Superior temporal gyrus (tissue), 1 donor: ENCODE results near the gene UFD1.

ENCODE experiments used
- DNase-seq: peaks from one replicate; pipeline ENCODE4 v3.0.0-alpha.2; 2016; ENCODE audit errors: extremely low spot score

UFD1 gene

DNA sequence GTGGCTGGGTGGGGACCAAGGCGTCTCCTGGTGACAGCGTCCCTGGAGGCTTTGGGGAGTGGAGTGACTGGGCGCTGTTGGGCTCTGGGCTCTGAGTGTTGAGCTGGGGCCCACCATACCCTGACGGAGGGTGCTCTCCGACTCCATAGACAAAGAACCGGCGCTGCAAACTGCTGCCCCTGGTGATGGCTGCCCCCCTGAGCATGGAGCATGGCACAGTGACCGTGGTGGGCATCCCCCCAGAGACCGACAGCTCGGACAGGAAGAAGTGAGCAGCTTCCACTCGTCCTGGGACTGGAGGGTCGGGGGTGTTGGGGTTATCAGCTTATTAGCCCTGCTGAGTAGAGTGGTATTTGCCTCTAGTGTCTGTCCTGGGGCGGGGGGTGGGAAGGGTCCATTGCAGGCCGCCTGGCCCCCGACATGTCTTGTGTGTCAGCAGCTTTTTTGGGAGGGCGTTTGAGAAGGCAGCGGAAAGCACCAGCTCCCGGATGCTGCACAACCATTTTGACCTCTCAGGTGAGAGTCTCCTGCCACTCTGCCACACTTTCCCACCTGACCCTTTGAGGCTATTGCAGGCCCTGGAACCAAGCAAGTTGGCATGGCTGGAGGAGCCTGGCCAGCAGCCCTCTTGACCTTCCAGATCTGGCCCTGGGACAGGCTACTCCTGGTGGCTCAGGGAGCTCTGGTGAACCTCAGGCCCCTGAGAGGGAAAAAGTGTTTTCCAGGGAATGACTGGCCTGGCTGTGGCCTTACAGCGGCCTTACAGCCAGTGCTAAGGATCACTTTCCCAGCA is 37.6 kb upstream of the UFD1 start:
- no peak for DNase-seq

DNA sequence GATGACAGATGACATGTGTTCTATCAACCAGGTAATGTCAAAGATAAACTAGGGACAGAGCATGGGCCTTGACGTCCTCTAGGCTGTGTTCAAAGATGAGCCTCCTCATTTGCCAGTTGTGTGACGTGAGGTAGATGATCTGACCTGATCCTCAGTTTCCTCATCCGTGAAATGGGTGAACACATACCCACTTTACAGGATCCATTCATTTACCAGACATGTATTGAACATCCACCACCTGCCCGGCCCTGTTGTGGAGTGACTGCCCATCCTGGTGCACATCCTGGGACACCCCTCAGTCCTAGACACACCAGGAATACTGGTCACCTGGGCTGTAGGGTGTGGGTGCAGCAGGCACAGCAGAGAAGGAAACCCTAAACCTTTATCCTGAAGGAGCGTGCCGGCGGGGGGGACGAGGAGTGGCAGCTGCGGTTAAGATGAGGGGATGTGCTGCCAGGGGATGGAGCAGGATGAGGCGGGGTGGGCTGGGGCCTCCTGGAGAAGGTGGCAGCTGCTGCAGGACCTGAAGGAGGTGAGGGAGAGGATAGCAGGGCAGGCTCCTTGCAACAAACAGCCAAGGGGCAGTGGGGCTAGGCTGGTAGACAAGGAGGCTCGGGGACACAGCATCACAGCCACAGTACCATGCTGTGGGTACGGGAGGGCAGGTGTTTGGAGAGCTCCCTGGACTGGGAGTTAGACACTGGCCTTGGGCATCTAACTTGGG is 36.8 kb upstream of the UFD1 start:
- no peak for DNase-seq

DNA sequence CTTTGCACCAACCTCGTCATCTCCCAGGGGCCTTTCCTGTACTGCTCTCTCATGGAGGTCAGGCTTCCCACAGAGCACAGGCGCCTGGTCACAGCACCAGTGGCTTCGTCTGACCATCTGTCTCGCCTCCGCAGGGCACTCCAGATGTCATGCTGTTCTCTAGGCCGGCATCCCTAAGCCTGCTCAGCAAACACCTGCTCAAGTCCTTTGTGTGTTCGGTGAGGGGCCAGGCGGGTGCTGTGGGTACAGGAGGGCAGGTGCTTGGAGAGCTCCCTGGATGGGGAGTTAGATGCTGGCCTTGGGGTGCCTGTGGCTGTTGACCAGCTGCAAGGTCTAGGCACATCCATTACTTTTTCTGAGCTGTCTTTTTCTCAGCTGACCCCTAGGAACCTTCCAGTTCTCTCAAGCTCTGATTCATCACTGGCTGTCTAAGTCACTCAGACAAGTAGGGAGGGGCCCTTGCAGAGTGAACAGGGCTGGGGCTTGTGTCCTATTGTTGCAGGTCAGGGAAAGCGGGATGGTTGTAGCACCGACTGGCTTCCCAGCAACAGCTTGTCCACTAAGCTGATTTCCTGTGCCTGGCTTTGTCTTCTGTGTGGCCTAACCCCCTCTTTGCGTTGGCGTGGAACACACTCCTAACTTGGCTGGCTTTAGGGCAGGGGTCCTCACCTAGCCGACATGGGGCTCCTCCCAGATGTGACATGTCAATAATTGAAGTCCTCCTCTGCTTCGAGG is 36.0 kb upstream of the UFD1 start:
- DNase-seq: no peak

DNA sequence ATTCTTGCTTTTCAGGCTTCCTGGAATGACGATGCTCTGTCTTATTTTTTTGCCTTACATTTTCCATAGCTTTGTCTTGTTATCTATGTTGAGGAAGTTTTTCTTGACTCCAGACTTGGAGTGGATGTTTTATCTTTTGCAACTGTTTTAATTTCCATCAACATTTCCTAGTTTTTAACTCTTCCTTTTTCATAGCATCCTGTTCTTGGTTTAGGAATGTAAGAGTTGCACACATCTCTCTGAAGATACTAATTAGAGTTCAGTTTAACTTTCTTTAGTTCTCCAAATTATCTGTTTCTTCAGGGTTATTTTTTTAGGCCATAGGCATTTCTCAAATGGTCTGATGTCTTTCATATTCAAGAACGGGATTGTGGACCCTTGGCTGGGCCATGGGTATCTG is 34.8 kb upstream of the UFD1 start:
- no peak for DNase-seq

DNA sequence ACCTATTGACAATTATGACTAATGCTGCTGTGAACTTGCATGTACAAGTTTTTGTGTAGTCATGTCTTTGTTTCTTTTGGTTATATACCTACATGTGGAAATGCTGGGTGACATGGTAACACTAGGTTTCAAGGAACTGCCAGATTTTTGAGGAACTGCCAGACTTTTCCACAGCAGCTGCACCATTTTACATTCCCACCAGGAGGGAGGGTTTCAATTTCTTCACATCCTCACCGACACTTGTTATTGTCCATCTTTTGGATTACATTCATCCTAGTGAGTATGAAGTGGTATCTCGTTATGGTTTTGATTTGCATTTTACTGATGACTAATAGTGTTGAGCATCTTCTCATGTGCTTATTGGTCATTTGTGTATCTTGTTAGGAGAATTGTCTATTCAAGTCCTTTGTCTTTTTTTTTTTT is 31.9 kb upstream of the UFD1 start:
- DNase-seq: no peak

DNA sequence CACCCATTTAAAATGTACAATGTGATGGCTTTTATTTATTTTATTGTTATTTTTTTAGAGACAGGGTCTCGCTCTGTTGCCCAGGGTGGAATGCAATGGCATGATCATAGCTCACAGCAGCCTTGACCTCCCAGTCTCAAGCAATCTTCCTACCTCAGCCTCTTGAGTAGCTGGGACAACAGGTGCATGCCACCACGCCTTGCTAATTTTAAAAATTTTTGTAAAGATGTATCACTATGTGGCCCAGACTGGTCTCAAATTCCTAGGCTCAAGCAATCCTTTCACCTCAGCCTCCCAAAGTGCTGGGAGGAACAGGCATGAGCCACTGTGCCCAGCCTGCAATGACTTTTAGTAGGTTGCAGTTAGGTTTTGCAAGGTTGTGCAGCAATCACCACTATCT is 30.9 kb upstream of the UFD1 start:
- DNase-seq: no peak

DNA sequence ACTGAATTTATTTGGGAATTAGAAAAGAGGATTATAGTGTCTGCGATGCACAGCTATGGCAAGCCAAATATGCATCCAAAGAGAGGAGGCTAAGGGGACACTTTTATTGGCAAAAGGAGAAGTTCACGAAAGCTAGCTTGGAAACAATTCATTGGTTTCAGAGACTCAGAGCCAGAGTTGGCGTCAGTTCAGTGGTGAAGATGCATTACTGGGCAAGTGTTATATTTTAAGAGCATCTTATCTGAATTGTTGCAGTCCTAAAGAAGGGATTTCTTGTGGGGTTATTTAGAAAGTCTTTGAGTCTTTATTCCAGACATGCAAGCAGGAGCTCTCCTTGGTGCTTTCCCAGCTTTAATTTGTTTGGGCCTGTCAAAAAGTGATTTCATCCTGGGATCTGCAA is 30.2 kb upstream of the UFD1 start:
- no peak for DNase-seq

DNA sequence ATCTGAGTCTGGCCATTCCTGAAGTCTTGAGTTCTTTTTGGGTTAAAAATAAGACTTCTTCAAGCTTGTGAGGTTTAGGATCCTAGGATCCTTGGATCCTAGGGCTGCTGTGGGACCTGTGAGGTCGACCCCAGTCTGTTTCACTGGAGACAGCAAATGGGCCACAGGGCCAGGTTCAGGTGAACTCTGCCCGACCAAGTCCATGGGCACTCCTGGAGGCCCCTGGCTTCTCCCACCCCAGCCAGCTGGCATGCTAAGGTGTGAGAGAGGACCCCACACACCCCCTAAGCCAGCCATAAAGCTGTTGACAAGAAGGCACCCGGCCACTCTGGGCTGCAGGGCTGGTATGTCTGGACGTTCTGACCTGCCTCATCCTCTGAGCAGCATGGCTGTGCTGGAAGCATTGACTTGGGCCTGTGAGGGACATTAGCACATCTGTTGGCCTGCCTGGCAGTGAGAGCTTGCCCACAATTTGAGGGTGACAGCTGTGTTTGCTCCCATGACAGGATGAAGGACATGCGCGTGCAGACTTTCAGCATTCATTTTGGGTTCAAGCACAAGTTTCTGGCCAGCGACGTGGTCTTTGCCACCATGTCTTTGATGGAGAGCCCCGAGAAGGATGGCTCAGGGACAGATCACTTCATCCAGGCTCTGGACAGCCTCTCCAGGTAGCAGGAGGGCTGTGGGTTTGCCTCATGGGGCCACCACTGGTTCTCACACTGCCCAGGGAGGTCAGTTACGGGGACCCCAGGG is 29.2 kb upstream of the UFD1 start:
- DNase-seq: no peak

DNA sequence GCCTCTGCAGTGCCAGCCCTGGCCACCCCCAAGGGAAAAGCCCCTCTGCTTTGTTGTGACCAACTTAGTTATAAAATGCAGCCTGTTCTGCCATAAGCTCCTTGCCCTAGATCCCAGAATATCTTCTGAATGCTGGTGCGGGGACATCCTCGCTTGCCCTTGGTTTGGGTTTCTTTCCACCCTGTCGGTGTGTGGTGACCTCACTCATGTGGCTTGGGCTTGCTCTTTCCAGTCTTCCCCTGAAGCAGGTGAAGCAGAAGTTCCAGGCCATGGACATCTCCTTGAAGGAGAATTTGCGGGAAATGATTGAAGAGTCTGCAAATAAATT is 28.5 kb upstream of the UFD1 start:
- DNase-seq: no peak

DNA sequence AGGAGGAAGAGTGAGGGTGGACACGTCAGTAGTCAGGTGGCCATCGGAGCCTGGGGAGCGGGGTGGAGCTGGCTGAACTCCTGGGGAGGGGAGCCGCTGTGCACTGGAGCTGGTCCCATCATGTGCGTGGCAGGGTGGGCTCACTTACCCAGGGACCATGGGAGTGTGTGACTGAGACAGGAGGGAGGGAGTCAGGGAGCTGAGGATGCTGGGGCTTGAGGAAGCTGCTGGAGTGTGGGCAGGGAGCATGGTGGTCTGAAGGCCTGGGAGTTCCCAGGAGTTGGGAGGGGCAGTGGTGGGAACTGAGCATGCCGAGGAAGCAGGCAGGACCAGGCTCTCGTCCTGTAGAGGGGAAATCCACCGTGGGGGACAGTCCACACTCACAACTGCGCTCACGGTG is 27.2 kb upstream of the UFD1 start:
- DNase-seq: no peak

DNA sequence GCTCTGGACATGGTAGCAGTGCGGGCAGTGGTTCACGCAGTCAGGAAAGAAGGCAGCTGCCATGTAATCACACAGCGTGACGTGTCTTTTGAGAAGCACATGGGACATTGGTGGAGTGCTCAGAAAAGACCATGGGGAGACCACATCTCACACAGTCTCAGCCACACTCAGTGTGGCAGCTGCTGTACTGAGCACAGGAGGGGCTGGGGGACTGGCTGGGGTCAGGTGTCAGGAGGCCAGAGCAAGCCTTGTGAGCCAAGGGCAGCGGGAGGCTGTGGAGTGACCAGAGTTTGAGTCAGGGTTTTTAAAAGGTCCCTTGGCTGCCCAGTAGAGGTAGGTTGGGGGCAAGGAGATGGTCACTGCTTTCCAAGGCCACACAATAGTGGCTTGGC is 26.7 kb upstream of the UFD1 start:
- DNase-seq: no peak

DNA sequence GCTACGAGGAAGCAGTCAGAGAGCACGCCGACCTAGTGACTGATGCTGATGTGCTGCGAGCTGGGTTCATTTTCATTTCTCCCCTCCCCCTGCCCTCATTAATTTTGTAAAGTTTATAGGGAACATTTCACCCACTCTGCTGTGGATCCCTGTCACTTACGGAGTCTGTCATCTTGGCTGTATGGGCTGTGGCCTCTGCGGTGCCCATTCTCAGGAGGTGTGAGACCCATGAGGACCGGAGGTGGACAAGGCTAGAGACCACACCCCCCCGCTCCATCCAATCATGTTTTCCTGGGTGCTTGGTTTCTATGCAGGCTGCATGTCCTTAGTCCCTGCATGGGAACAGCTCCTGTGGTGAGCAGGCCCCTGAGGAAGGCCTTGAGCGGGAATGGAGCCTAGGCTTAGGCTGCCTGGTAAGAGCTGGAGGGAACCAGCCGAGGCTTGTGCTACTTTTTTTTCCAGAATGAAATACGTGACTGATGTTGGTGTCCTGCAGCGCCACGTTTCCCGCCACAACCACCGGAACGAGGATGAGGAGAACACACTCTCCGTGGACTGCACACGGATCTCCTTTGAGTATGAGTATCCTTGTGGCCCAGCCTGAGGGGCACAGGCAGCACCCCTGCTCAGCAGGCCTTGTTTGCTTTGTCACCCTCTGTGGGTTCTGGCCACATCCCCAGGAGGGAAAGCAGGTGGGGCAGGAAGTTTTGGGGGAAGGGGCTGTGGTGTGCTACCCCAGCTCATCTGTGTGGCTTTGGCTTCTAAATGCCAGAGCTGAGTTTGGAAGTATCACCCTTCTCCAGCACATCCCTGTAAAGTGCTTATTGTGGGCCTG is 26.1 kb upstream of the UFD1 start:
- DNase-seq: no peak

DNA sequence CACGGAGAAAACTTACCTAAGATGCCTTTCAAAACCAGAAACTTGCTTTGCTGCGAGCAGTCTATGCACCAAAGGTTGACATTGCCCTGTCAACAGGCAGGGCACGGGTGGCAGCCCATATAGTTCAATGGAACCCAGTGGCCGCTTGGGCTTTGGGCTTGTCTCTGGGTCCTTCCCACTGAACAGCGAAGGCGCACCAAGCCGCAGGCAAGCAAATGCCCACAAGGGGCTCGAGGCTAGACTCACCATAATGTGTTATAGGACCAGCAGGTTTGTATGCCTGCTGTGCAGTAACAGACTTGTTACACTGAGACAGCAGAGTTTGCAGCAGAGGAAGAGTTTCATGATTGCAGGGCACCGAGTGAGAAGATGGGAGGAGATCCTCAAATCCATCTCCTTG is 24.9 kb upstream of the UFD1 start:
- DNase-seq: no peak

DNA sequence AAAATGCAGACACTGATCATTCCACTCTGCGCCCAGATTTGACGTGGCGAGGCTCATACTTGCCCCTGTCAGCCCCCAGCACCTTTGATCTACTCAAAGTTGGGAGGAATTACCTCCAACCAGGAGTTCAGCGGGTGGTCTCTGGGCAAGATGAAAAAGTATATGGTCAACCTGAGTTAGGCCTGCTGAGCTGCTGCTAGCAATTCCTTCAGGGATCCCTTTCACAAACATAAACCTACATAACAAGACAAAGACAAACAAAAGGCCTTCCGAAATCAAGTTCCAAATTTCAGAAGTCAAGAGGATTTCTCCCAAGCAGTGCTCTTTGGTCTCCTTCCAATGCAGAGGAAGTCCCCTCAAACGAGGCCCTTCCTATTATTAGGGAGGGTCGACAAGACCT is 24.4 kb upstream of the UFD1 start:
- no peak for DNase-seq

DNA sequence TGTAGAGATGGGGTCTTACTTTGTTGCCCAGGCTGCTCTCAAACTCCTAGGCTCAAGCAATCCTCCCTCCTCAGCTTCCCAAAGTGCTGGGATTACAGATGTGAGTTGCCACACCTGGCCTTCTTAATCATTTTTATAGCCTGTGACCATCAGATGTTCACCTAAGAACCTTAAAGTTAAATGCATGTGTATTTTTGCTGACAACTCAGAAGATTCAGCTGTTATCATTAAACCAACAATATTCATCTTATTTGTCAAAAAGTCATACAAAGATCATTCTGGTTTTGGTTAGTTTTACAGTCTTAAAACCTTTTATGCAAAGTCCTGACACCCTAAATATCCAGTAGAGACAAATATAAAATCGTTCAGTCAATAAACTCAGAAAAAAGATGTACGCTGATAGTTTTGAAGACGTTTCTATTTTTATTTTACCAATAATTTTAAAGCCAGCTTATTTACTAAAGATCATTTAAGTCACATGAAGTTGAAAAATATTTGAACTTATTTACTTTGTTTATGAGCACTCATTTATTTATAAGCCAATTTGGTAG is 23.0 kb upstream of the UFD1 start:
- DNase-seq: no peak

DNA sequence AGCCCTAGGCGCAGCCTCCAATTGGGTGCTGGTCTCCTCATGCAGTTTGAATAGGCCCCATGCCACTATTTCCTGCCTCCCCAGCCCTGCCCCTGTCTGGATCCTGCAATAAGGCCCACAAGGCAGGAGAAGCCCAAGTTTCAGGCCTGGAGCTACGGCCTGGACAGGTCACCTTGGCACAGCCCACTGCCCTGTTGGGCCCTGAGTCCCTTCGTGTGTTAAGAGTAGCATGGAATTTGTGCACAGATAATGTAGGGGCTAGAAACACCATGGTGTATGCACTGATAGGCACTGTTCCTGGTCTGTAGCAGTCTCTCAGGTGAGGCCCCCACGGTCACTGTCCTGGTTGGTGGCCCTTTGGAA is 20.9 kb upstream of the UFD1 start:
- DNase-seq: no peak

DNA sequence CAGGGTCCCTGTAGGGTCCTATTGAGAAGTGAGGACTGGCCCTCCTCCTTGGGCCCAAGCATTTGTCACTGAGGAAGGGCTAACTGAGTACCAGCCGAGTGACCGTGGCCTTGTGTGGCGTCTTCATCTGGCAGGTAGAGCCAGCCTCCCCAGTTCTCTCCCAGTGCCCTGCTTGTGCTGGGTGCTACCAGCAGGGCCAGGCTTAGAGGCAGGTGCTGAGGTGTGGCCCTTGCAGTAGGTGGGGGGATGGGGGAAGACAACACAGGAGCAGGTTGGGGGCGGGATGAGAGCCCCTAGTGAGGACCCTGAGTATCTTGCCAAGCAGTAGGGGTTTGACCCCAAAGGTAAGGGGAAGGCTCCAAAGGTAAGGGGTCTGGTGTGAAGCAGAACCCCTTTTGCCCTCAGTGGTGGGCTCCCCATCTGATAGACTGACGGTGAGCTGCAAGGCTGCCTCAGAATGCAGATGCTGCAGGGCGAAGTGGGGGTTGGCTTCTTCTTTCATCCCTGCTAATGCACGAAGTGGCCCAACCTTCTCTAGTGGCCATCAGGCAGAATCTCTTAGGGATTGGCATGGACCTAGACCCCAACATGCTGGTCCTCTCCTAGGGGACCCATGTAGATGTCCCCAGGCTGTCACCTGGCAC is 20.4 kb upstream of the UFD1 start:
- no peak for DNase-seq

DNA sequence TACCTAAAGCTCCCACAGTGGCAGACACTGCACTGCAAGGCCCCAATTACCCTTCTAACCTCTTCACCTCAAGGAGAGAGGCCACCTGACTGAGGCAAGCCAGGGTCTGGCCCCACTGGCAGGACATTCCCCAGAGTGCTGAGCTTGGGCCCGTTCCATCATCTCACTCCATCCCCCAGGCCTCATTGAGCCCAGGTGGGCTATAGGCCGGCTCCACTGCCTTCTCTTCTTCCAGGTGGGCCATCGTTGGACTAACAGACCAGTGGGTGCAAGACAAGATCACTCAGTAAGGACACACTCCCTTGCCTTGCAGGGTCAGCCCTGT is 19.8 kb upstream of the UFD1 start:
- no peak for DNase-seq

DNA sequence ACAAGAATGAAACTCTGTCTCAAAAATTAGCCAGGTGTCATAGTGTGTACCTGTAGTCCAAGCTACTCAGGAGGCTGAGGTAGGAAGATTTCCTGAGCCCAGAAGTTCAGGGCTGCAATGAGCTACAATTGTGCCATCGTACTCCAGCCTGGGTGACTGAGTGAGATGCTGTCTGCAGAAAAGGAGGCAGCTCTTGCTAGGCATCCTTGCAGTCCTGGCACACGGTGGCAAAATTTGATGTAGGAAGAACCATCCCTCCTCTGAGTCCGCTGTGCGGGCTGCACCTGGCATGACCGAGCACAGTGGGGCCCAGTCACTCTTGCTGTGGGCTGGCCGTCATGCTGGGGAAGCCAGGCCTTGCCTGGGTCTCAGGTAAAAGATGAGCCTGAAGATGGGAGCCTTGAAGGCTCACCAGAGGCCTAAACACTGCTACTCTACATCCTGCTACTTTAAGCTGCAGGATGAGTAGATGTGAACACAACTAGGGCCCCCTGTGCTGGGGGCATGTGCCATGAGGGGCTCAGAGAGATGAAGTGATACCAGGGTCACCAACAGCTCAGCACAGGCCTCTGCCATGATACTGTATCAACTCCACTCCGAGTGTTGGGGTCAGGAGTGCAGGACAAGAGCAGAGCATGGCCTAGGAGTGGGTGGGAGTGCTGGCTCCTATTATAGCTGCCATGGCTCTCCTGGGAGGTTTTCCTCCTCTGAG is 19.3 kb upstream of the UFD1 start:
- no peak for DNase-seq

DNA sequence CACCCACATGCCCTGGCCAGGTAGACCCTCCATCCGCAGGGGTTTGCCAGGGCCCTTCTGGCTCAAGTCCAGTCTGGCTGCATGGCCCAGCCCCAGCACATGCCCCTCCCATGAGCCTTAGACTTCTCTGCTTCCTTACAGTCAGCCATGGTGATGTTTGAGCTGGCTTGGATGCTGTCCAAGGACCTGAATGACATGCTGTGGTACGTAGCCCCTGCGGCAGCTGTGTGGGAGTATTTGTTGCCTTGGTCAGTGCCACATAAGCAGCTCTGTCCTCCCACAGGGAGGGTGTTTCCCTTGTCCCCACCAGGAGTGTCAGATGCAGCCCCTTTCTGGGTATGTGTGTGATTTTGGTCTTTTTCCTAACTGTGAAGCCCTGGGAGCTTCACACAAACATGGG is 18.3 kb upstream of the UFD1 start:
- no peak for DNase-seq
